Activated CD8-positive, alpha-beta T cell treated with anti-CD3 and anti-CD28 coated beads for 36 hours (primary cell): ENCODE data around the gene IL10. TPM values are rescaled to one million over a fixed set of nuclear protein-coding genes. Genes with fewer than 3 reads are reported as not detected.

Experiments
- ATAC-seq: fragments of 200-7000 bp; cut with Tn5 transposase; one replicate; pipeline ENCODE4 v1.10.0; 2021; ENCODE audit warnings: mild to moderate bottlenecking, moderate library complexity
- CTCF ChIA-PET: fragments of 350-600 bp; sonication (Branson Sonifier 250); formaldehyde crosslinking; loops from one replicate; lab custom pipeline; 2021; ENCODE audit warnings: antibody characterized with exemption; lab: Charles Lee
- POLR2A ChIA-PET: fragments of 350-600 bp; sonication (Branson Sonifier 250); formaldehyde crosslinking; loops from one replicate; lab custom pipeline; 2021; ENCODE audit warnings: antibody characterized with exemption; lab: Charles Lee
- DNase-seq: peaks from one replicate; pipeline ENCODE4 v3.0.0-alpha.2; 2020
- H3K27ac Mint-ChIP-seq: one replicate; pipeline ENCODE4 v1.8.0; 2021; ENCODE audit warnings: mild to moderate bottlenecking, mixed read lengths
- H3K27me3 Mint-ChIP-seq: one replicate; pipeline ENCODE4 v1.8.0; 2021; ENCODE audit warnings: mixed read lengths
- H3K36me3 Mint-ChIP-seq: one replicate; pipeline ENCODE4 v1.8.0; 2021; ENCODE audit warnings: low read depth, mixed read lengths
- H3K4me1 Mint-ChIP-seq: one replicate; pipeline ENCODE4 v1.8.0; 2021; ENCODE audit warnings: low read depth, mixed read lengths
- H3K4me3 Mint-ChIP-seq: one replicate; pipeline ENCODE4 v1.8.0; 2021; ENCODE audit warnings: mild to moderate bottlenecking, moderate library complexity, mixed read lengths
- H3K9me3 Mint-ChIP-seq: one replicate; pipeline ENCODE4 v1.8.0; 2021; ENCODE audit warnings: mixed read lengths
- CTCF ChIP-seq: fragments of 200-600 bp; IDR thresholded peaks from one replicate; pipeline ENCODE4 v1.8.0; 2022; ENCODE audit warnings: antibody characterized with exemption, mild to moderate bottlenecking
- intact Hi-C: fragments of 100-400 bp; cut with micrococcal nuclease; formaldehyde crosslinking; loops from one replicate; pipeline ENCODE4 v1.10.0; 2022
- total RNA-seq, 2 experiments: library from RNA; stranded (reverse); gene quantifications; one replicate each; pipeline ENCODE4 v1.2.3, GENCODE V29; 2021

IL10 gene
- total RNA-seq, 2 experiments from 2014 or later, result 0.32 TPM; not detected in 1

- H3K4me1 Mint-ChIP-seq, result peaks cover 70% of the 10 kb centered on the region
- DNase-seq, result no peak
- POLR2A ChIA-PET, result interaction anchor here (1.1 to 1.6 kb wide), 3 partner anchors 64 to 245 kb away, joined by 3 to 5 read pairs (median 4); no protein-coding TSS in a partner anchor
- no peaks in the 10 kb centered on the region for H3K9me3 Mint-ChIP-seq
- no peak overlapping the region for H3K4me3 Mint-ChIP-seq
- CTCF ChIA-PET, result interaction anchor here (0.9 to 15.9 kb wide), 5 partner anchors 8 to 71 kb away, joined by 3 to 628 read pairs (median 21); partner anchors contain the start of gene IL19
- no peaks in the 10 kb centered on the region for H3K27me3 Mint-ChIP-seq
- no peak for TF ChIP-seq CTCF
- H3K27ac Mint-ChIP-seq, result no peak overlapping the region
- H3K36me3 Mint-ChIP-seq, result no peaks in the 10 kb centered on the region
- ATAC-seq, result no peak
- intact Hi-C loops, result no loop called here
Measured at GRCh38 chr1:206800891-206801290, 28.6 kb upstream of the IL10 start.

- no peak for ATAC-seq
- Mint-ChIP-seq H3K36me3 (no peaks in the 10 kb centered on the region), H3K4me3 (no peak overlapping the region), H3K27ac (no peak overlapping the region), H3K4me1 (peaks cover 69% of the 10 kb centered on the region), H3K27me3 (no peaks in the 10 kb centered on the region), H3K9me3 (no peaks in the 10 kb centered on the region)
- TF ChIP-seq CTCF, result no peak
- intact Hi-C loops, result no loop called here
- ChIA-PET POLR2A (interaction anchor here (1.0 kb wide), 1 partner anchor 16 kb away, joined by 3 read pairs; no protein-coding TSS in a partner anchor), CTCF (interaction anchor here (4.4 to 15.9 kb wide), 3 partner anchors 9 to 70 kb away, joined by 21 to 628 read pairs (median 46); partner anchors contain the start of gene IL19)
- no peak for DNase-seq
Measured at GRCh38 chr1:206800411-206800810, 28.1 kb upstream of the IL10 start.

- Mint-ChIP-seq H3K9me3 (peaks cover 1% of the 10 kb centered on the region), H3K27ac (no peak overlapping the region), H3K4me1 (peaks cover 68% of the 10 kb centered on the region), H3K4me3 (no peak overlapping the region), H3K36me3 (no peaks in the 10 kb centered on the region), H3K27me3 (no peaks in the 10 kb centered on the region)
- ChIA-PET CTCF (interaction anchor here (1.1 to 15.9 kb wide), 10 partner anchors 10 to 113 kb away, joined by 3 to 628 read pairs (median 8); partner anchors contain the start of genes IL19 and IL20), POLR2A (interaction anchor here (0.8 to 2.5 kb wide), 4 partner anchors 13 to 64 kb away, joined by 3 to 7 read pairs (median 6); no protein-coding TSS in a partner anchor)
- no peak for TF ChIP-seq CTCF
- ATAC-seq (no peak), DNase-seq (no peak)
- intact Hi-C loops, result no loop called here
Measured at GRCh38 chr1:206799311-206799710, 27.0 kb upstream of the IL10 start.

- no peak for TF ChIP-seq CTCF
- no peak overlapping the region for H3K27ac Mint-ChIP-seq
- H3K36me3 Mint-ChIP-seq, result no peaks in the 10 kb centered on the region
- no peaks in the 10 kb centered on the region for H3K27me3 Mint-ChIP-seq
- DNase-seq (peak; percentile 45), ATAC-seq (no peak)
- H3K4me1 Mint-ChIP-seq, result peaks cover 68% of the 10 kb centered on the region
- CTCF ChIA-PET, result interaction anchor here (0.8 to 15.9 kb wide), 16 partner anchors 11 to 122 kb away, joined by 3 to 628 read pairs (median 6); partner anchors contain the start of genes IL10, IL19 and IL20
- peaks cover 2% of the 10 kb centered on the region for H3K9me3 Mint-ChIP-seq
- POLR2A ChIA-PET, result interaction anchor here (0.8 to 2.5 kb wide), 5 partner anchors 9 to 64 kb away, joined by 3 to 7 read pairs (median 5); partner anchors contain the start of gene IL10
- intact Hi-C loops, result no loop called here
- no peak overlapping the region for H3K4me3 Mint-ChIP-seq
Measured at GRCh38 chr1:206798384-206798996, 26.2 kb upstream of the IL10 start.
